H1 (cell line): Measurements from ENCODE around the gene CRTC3. TPM values are rescaled to one million over a fixed set of nuclear protein-coding genes. Genes with fewer than 3 reads are reported as not detected.

ENCODE experiments used
- CTCF ChIA-PET: fragments of 300-600 bp; sonication (Branson Sonifier 250); formaldehyde crosslinking; loops from one replicate; lab custom pipeline; 2021; ENCODE audit not compliant: partially characterized antibody; lab: Charles Lee
- POLR2A ChIA-PET: fragments of 300-600 bp; sonication (Branson Sonifier 250); formaldehyde crosslinking; loops from one replicate; lab custom pipeline; 2021; ENCODE audit warnings: inconsistent platforms; ENCODE audit not compliant: partially characterized antibody; lab: Charles Lee
- DNase-seq, 2 experiments: peaks; one replicate each; pipeline versions ENCODE4 v3.0.0 to v3.0.0-alpha.2; 2010 to 2022; ENCODE audit warnings: low spot score in 2 of 2, low read depth in 1 of 2, mixed read lengths in 1 of 2
- FAIRE-seq: peaks from 2 replicates; lab custom pipeline; 2011; peaks lifted over from hg19 to GRCh38; lab: Jason Lieb, UNC
- H2AFZ ChIP-seq: 2 replicates; pipeline ENCODE4 v1.8.1; 2012; ENCODE audit warnings: low read length, inconsistent platforms
- H2AK5ac ChIP-seq: 2 replicates; pipeline ENCODE4 v1.6.1; 2013; ENCODE audit warnings: low read depth, low read length
- H2BK120ac ChIP-seq: replicated peaks from 2 replicates; pipeline ENCODE3; 2013; ENCODE audit warnings: low read depth, low read length, inconsistent platforms
- H2BK12ac ChIP-seq: 2 replicates; pipeline ENCODE4 v1.6.1; 2013; ENCODE audit warnings: low read depth, low read length
- H2BK15ac ChIP-seq: 2 replicates; pipeline ENCODE4 v1.6.1; 2013; ENCODE audit warnings: low read length
- H2BK20ac ChIP-seq: 2 replicates; pipeline ENCODE4 v1.6.1; 2013; ENCODE audit warnings: low read length
- H2BK5ac ChIP-seq: 2 replicates; pipeline ENCODE4 v1.6.1; 2013; ENCODE audit warnings: low read depth, low read length
- H3K14ac ChIP-seq: 2 replicates; pipeline ENCODE4 v1.6.1; 2013; ENCODE audit warnings: inconsistent platforms; ENCODE audit not compliant: insufficient read length
- H3K18ac ChIP-seq: 2 replicates; pipeline ENCODE4 v1.6.1; 2013; ENCODE audit warnings: low read length; ENCODE audit errors: extremely low read depth
- H3K23ac ChIP-seq: 2 replicates; pipeline ENCODE4 v1.6.1; 2013; ENCODE audit warnings: inconsistent platforms; ENCODE audit not compliant: insufficient read length
- H3K23me2 ChIP-seq: 2 replicates; pipeline ENCODE4 v1.6.1; 2013; ENCODE audit warnings: low read depth, low read length
- H3K27ac ChIP-seq: 2 replicates; pipeline ENCODE4 v1.6.1; 2011; ENCODE audit warnings: low read depth, low read length, inconsistent platforms
- H3K27me3 ChIP-seq, 4 experiments: replicated peaks in 1 of 4; 1 replicate in 1 of 4; 2 replicates in 3 of 4; pipeline versions ENCODE4 v1.6.1 to v1.8.1; 2011 to 2013; ENCODE audit warnings: low read length in 3 of 4, mild to moderate bottlenecking in 3 of 4, inconsistent platforms in 2 of 4, mixed read lengths in 2 of 4, moderate library complexity in 1 of 4; ENCODE audit not compliant: control insufficient read depth in 3 of 4, insufficient read depth in 3 of 4; ENCODE audit errors: extremely low read depth in 1 of 4
- H3K36me3 ChIP-seq, 4 experiments: 2 replicates each; pipeline versions ENCODE4 v1.6.1 to v1.8.1; 2011 to 2013; ENCODE audit warnings: mild to moderate bottlenecking in 4 of 4, low read length in 3 of 4, moderate library complexity in 2 of 4, control low read depth in 1 of 4, inconsistent platforms in 1 of 4; ENCODE audit not compliant: insufficient read depth in 4 of 4, control insufficient read depth in 2 of 4
- H3K4ac ChIP-seq: replicated peaks from 2 replicates; pipeline ENCODE3; 2013; ENCODE audit warnings: low read length, low read depth, mixed read lengths, inconsistent platforms; ENCODE audit not compliant: insufficient read length
- H3K4me1 ChIP-seq, 4 experiments: replicated peaks in 1 of 4; 1 replicate in 1 of 4; 2 replicates in 3 of 4; pipeline versions ENCODE4 v1.6.1 to v1.8.1; 2011 to 2013; ENCODE audit warnings: low read length in 3 of 4, inconsistent platforms in 2 of 4, mixed read lengths in 1 of 4; ENCODE audit not compliant: insufficient read depth in 4 of 4, control insufficient read depth in 3 of 4
- H3K4me2 ChIP-seq, 2 experiments: 2 replicates each; pipeline versions ENCODE4 v1.6.1 to v1.8.1; 2011 to 2013; ENCODE audit warnings: low read depth in 2 of 2, low read length in 2 of 2, control low read depth in 1 of 2, inconsistent platforms in 1 of 2, mild to moderate bottlenecking in 1 of 2; ENCODE audit not compliant: insufficient read depth in 1 of 2
- H3K4me3 ChIP-seq, 4 experiments: fragments of 200-600, 300-600 bp in 1 of 4; sonication (generic), shearing (Covaris generic), sonication (Bioruptor Twin) in 1 of 4; 2 replicates each; pipeline versions ENCODE4 v1.5.1 to v1.8.1; 2011 to 2016; ENCODE audit warnings: low read length in 4 of 4, low read depth in 3 of 4, control low read depth in 2 of 4, inconsistent platforms in 2 of 4, mild to moderate bottlenecking in 2 of 4, mixed read lengths in 1 of 4, moderate library complexity in 1 of 4; ENCODE audit not compliant: insufficient read depth in 2 of 4; ENCODE audit errors: extremely low read depth in 1 of 4
- H3K56ac ChIP-seq: replicated peaks from 2 replicates; pipeline ENCODE3; 2013; ENCODE audit warnings: low read depth, mild to moderate bottlenecking, mixed read lengths, low read length, inconsistent platforms; ENCODE audit not compliant: insufficient read length
- H3K79me1 ChIP-seq: 2 replicates; pipeline ENCODE4 v1.6.1; 2013; ENCODE audit warnings: low read depth, low read length, control low read depth
- H3K79me2 ChIP-seq, 2 experiments: 2 replicates each; pipeline versions ENCODE4 v1.6.1 to v1.8.1; 2012 to 2013; ENCODE audit warnings: low read length in 2 of 2, mild to moderate bottlenecking in 2 of 2, inconsistent platforms in 1 of 2; ENCODE audit not compliant: insufficient read depth in 2 of 2, control insufficient read depth in 1 of 2
- H3K9ac ChIP-seq, 4 experiments: replicated peaks in 1 of 4; 1 replicate in 1 of 4; 2 replicates in 3 of 4; pipeline versions ENCODE4 v1.6.1 to v1.8.1; 2011 to 2013; ENCODE audit warnings: low read depth in 3 of 4, low read length in 3 of 4, control low read depth in 2 of 4, mild to moderate bottlenecking in 2 of 4, moderate library complexity in 2 of 4, inconsistent platforms in 1 of 4; ENCODE audit errors: extremely low read depth in 1 of 4
- H3K9me3 ChIP-seq, 2 experiments: 2 replicates each; pipeline versions ENCODE4 v1.6.1 to v1.8.1; 2012 to 2013; ENCODE audit warnings: mild to moderate bottlenecking in 2 of 2, moderate library complexity in 2 of 2, control low read depth in 1 of 2, inconsistent platforms in 1 of 2, low read depth in 1 of 2, low read length in 1 of 2, mixed read lengths in 1 of 2; ENCODE audit not compliant: insufficient read depth in 2 of 2
- H4K20me1 ChIP-seq, 2 experiments: replicated peaks in 1 of 2; 2 replicates each; pipeline versions ENCODE3 to v1.8.1; 2011 to 2013; ENCODE audit warnings: inconsistent platforms in 2 of 2, low read length in 2 of 2, mild to moderate bottlenecking in 1 of 2; ENCODE audit not compliant: insufficient read depth in 2 of 2, control insufficient read depth in 1 of 2
- H4K5ac ChIP-seq: 2 replicates; pipeline ENCODE4 v1.6.1; 2013; ENCODE audit warnings: low read length, low read depth, mixed read lengths, inconsistent platforms; ENCODE audit not compliant: insufficient read length
- H4K8ac ChIP-seq: 2 replicates; pipeline ENCODE4 v1.8.0; 2013; ENCODE audit warnings: mild to moderate bottlenecking, moderate library complexity, low read length, inconsistent platforms; ENCODE audit not compliant: insufficient read depth; ENCODE audit errors: extremely low read depth
- H4K91ac ChIP-seq: replicated peaks from 2 replicates; pipeline ENCODE3; 2013; ENCODE audit warnings: low read length, mixed read lengths, inconsistent platforms; ENCODE audit not compliant: insufficient read length
- CHD2 ChIP-seq: IDR thresholded peaks from 2 replicates; pipeline ENCODE4 v1.6.1; 2012; ENCODE audit warnings: low read length, improper control_type of control experiment
- CREB1 ChIP-seq: IDR thresholded peaks from 2 replicates; pipeline ENCODE4 v1.6.1; 2012; ENCODE audit warnings: inconsistent platforms
- EZH2 ChIP-seq: fragments of 200-600 bp; sonication (generic); IDR thresholded peaks from 2 replicates; pipeline ENCODE4 v1.7.1; 2012; ENCODE audit warnings: low read depth, mild to moderate bottlenecking, moderate library complexity, low read length, inconsistent platforms; ENCODE audit not compliant: severe bottlenecking
- GABPA ChIP-seq: IDR thresholded peaks from 2 replicates; pipeline ENCODE4 v1.6.1; 2011; ENCODE audit warnings: mild to moderate bottlenecking, low read length, moderate library complexity, borderline replicate concordance; ENCODE audit not compliant: insufficient read depth
- HDAC6 ChIP-seq: IDR thresholded peaks from one replicate; pipeline ENCODE4 v1.7.1; 2012; ENCODE audit warnings: low read depth, mild to moderate bottlenecking, inconsistent platforms, low read length, moderate library complexity
- JUN ChIP-seq: IDR thresholded peaks from 2 replicates; pipeline ENCODE4 v1.6.1; 2011; ENCODE audit warnings: low read depth, mild to moderate bottlenecking, improper control_type of control experiment, low read length
- KDM5A ChIP-seq: fragments of 200-600 bp; IDR thresholded peaks from 2 replicates; pipeline ENCODE4 v1.7.1; 2012; ENCODE audit warnings: mild to moderate bottlenecking, low read length, inconsistent platforms, mixed read lengths
- RNF2 ChIP-seq: fragments of 200-900, 300-1000 bp; sonication (generic); IDR thresholded peaks from 2 replicates; pipeline ENCODE4 v1.7.1; 2016; ENCODE audit warnings: borderline replicate concordance, low read depth, mild to moderate bottlenecking, antibody characterized with exemption, low read length; ENCODE audit not compliant: poor library complexity, severe bottlenecking; ENCODE audit errors: missing control alignments
- SIRT6 ChIP-seq: IDR thresholded peaks from one replicate; pipeline ENCODE4 v1.7.1; 2012; ENCODE audit warnings: low read length, inconsistent platforms
- WGBS, 2 experiments: shearing (Covaris generic) in 1 of 2; methylation state at CpG; one replicate each; pipeline versions ENCODE4 v1.1.6 to v1.1.7; 2013 to 2015; ENCODE audit warnings: low lambda C conversion rate in 2 of 2, mixed read lengths in 2 of 2, inconsistent platforms in 1 of 2, low coverage in 1 of 2, missing lambda C conversion rate in 1 of 2; ENCODE audit not compliant: insufficient replicate concordance in 2 of 2, insufficient coverage in 1 of 2, insufficient read length in 1 of 2; ENCODE audit errors: extremely low coverage in 1 of 2, missing lambda C conversion rate in 1 of 2; 5-methylcytosine and 5-hydroxymethylcytosine counted together
- polyA plus RNA-seq, 7 experiments: library from polyadenylated mRNA; depleted of rRNA in 3 of 7; stranded (reverse) in 5 of 7; unstranded in 2 of 7; fragments of >200 nt in 5 of 7; fragments of 200-250 nt in 2 of 7; gene quantifications; 1 replicate in 5 of 7; 2 replicates in 1 of 7; 4 replicates in 1 of 7; pipeline versions ENCODE4 v1.2.1 to v1.2.3, GENCODE V29; 2011 to 2013; ENCODE audit warnings: missing spikeins in 2 of 7, mixed read lengths in 2 of 7
- total RNA-seq: library from RNA; stranded (reverse); fragmentation: NEBNext Ultra II Directional; extraction: Animal tissue kit (Norgen Biotek cat#: 25700); gene quantifications from 2 replicates; pipeline ENCODE4 v1.2.1, GENCODE V29; 2021
- TF ChIP-seq, protein P1 (sequence below): IDR thresholded peaks from 2 replicates; pipeline ENCODE4 v1.6.1; 2012; ENCODE audit warnings: inconsistent platforms

CRTC3 gene
- total and polyA plus RNA-seq, 2 of the 8 experiments (the other 6 are each of a cell fraction or from before 2014, with no cell fraction given): 5.0 to 5.3 TPM

DNA sequence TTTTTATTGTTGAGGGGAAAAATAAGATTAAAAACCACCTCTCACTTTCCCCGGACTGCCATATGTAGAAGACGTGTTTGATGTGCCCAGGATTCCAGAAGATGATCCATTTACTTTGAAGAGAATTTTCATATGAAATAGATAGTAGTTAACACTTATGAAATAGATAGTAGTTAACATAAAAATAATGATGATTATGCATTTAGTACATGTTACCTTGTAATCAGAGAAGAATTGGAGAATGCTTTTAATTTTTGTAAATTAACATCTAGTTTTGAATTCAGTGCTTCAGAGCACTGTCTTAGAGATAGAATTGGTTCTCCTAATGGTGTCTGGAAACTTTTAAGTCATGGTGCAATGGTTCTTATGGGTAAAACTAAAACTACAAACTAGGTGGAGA, 46.1 kb upstream of the CRTC3 start:
- Histone ChIP-seq H3K27ac (no peak overlapping the region), H2AK5ac (no peak overlapping the region), H2BK12ac (no peak overlapping the region), H3K14ac (no peak overlapping the region), H4K5ac (no peak overlapping the region), H3K9ac (no peak overlapping the region), H2BK5ac (no peak overlapping the region), H2AFZ (no peak overlapping the region), H3K18ac (no peak overlapping the region), H3K23ac (no peak overlapping the region), H2BK15ac (no peak overlapping the region), H3K4me2 (no peak overlapping the region), H3K9me3 (no peaks in the 10 kb centered on the region), H3K36me3 (peaks cover 19 to 61% (median 40%) of the 10 kb centered on the region in 4 experiments), H3K27me3 (no peaks in the 10 kb centered on the region), H4K91ac (no peak overlapping the region), H3K23me2 (no peaks in the 10 kb centered on the region), H3K4me1 (no peaks in the 10 kb centered on the region), H2BK120ac (no peak overlapping the region), H3K4ac (no peak overlapping the region), H2BK20ac (no peak overlapping the region), H3K56ac (no peak overlapping the region), H4K20me1 (peaks cover 0 to 3% of the 10 kb centered on the region in 2 experiments), H4K8ac (no peak overlapping the region), H3K79me1 (no peaks in the 10 kb centered on the region), H3K79me2 (no peaks in the 10 kb centered on the region), H3K4me3 (no peak overlapping the region)
- ChIA-PET POLR2A (no interaction called here), CTCF (interaction anchor here (0.8 to 9.5 kb wide), 7 partner anchors 13 to 448 kb away, joined by 3 to 175 read pairs (median 14); no protein-coding TSS in a partner anchor)
- TF ChIP-seq CREB1 (no peak), HDAC6 (no peak), JUN (no peak), KDM5A (no peak), GABPA (no peak), CHD2 (no peak), EZH2 (no peak), SIRT6 (no peak), RNF2 (no peak)
- TF ChIP-seq, protein P1, sequence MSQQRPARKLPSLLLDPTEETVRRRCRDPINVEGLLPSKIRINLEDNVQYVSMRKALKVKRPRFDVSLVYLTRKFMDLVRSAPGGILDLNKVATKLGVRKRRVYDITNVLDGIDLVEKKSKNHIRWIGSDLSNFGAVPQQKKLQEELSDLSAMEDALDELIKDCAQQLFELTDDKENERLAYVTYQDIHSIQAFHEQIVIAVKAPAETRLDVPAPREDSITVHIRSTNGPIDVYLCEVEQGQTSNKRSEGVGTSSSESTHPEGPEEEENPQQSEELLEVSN: no peak
- DNase-seq (no peak), FAIRE-seq (no peak)
- 86% methylated on average over 2 of the region's 2 CpGs; no CpG with 5 or more reads in 1 of the 2 experiments for WGBS, 2 experiments
